Measurements from ENCODE around the gene SIRT2.

The SIRT2 gene

GRCh38 chr19:38920602-38921419 is 21.4 kb upstream of the SIRT2 start:
- no peak for DNase-seq (ENCODE audit: low spot score)

DNA sequence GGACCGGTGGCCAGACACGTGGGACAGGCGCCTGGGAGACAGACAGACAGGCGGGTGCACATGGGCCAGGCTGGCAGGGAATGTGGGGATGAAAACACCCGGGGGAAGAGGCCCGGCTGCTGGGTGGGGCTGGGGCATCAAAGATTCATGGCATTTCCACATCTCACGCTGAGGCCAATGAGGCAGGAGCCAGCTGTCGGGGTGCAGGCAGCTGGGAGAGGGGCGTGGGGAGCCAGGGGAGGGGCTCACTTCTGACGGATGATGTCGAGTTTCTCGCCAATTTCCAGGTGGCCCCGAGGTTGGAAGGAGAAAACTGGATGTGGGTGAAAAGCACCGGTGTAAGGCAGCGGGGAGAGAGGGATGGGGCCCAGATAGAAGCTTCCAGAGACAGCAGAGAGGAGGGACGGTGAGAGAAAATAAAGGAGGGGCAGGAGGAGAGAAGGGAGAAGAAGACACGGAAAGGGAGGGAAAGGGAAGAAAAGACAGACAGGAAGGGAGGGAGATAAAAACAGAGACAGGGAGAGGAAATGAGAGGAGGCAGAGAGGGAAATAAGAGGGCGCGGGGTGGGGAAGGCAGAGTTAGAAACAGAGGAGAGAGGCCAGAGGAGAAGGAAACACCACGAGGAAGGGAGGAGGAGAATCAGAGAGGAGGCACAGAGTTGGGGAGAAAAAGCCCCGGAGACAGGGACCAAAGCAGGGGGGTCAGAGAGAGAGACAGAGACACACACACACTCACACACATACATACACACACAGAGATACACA is 20.6 kb upstream of the SIRT2 start:
- DNase-seq (ENCODE audit: low spot score): no peak

DNA sequence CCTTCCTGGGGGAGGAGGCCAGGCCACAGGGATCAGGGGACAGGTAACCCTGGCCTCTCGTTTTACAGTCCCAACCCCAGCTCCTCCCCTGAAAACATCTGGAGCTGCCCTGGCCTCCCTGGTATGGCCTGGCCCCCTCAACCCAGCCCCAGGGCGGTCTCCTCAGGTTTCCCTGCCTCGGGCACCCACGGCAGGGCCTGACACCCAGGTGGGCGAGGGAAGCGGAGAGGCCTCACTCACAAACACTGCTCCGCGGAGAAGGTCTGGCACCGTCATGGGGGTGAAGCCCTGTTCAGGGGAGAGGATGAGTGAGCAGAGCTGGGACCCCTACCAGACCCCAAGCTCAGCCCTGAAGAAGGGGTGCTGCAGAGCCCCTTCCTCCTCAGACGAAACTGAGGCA is 19.1 kb upstream of the SIRT2 start:
- no peak for DNase-seq (ENCODE audit: low spot score)

DNA sequence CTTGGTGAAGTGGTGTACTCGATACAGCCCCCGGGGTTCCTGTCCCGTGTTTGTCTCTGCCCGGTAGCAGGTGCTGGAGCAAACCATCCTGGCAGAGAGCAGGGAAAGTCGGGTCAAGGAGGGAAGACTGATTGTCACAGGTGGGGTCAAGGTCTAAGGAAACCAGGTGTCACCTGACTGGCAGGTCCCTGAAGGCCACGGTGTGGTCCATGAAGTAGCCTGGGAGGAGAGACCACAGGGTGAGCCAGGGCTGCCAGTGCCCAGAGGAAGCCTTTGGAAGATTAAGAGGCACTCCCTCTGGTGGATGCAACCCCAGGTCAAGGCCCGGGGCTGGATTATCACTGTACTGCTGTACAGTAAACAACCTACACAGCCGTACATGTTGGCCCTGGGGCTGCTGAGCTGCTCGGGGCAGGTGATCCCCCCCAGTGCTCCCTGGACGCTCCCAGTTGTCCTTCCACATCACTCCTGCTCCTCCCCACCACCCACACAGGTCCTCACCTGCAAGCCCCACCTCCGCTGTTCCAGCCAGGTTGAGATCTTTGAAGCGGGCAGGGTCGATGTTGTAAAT is 18.6 kb upstream of the SIRT2 start:
- no peak for DNase-seq (ENCODE audit: low spot score)

DNA sequence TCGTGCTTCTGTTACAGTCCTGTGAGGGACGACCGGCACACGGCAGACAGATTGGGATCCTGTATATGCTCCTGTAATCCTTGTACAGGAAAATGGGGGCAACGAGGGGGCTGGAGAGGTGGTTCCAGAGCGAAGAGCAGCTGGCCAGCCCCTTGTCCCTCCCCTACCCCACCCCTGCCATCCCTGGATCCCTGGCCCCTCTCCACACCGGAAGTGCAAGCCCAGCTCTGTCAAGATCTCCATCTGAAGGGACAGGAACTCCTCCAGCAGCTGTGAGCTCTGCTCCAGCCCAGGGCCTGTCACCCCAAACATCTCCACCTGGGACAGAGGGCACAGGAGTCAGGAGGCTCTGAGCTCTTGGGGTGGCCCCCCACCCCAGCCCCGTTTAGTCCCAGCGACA is 18.1 kb upstream of the SIRT2 start:
- DNase-seq (ENCODE audit: low spot score): no peak

DNA sequence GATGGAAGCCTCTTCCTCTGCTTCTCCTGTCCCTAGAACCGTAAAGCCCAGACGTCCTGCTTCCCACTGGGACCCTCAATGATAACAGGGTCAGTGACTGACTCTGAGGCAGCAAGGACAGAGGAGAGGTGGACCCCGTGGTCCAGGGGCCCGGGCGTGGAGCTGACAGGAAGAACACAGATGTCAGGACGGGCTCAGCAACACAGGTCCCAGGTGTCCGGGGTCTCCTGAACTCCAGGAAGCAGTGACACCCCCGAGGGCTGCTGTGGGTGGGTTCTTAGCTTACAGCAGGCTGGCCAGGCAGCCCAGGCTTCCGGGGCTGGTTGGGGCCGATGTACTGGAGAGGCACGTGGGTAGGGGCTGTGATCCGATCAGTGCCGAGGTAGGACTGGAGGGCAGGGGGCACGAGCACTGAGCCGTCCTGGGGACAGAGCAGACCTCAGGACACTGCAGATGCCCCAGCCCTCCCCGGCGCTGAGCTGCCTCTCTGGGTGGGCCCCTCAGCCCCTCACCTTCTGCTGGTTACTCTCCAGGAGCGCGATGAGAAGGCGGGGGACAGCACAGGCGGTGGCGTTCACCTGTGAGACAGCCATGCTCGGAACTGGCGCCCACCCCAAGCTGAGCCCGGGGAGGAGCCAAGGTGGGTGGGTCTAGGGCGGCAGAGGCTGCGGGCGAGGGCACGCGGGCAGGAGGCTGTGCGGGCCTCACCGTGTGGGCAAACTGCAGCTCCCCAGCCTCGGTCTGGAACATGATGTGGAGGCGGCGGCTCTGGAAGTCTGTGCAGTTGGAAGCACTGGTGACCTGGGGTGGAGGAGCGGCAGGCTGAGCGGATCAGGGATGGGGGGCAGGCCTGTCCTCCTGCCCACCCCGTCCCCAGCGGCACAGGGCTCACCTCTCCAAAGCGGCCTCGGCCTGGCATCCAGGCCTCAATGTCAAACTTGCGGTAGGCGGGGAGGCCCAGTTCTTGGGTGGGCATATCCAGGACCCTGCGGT is 16.2 kb upstream of the SIRT2 start:
- no peak for DNase-seq (ENCODE audit: low spot score)

DNA sequence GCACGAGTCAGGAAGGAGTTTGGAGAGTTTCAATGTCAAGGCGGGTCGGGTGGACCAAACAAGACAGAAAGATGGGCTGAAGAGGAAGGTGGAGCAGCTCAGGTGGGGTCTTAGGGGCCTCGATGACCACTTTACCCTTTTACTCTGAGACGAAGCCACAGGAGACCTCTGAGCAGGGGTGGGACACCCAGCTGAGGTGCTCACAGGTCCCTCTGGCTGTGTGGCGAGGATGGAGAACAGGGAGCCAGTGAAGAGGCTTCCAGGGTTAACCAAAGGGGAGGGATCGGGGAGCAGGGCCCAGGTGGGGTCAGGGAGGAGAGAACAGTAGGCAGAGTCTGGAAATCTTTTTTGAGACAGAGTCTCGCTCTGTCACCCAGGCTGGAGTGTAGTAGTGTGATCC is 14.5 kb upstream of the SIRT2 start:
- no peak for DNase-seq (ENCODE audit: low spot score)

- DNase-seq (ENCODE audit: low spot score): no peak
Measured at GRCh38 chr19:38912600-38913514, 13.4 kb upstream of the SIRT2 start.

- no peak for DNase-seq (ENCODE audit: low spot score)
Measured at GRCh38 chr19:38911388-38912001, 12.1 kb upstream of the SIRT2 start.

- DNase-seq (ENCODE audit: low spot score): no peak
Measured at GRCh38 chr19:38910488-38910887, 11.1 kb upstream of the SIRT2 start.

DNA sequence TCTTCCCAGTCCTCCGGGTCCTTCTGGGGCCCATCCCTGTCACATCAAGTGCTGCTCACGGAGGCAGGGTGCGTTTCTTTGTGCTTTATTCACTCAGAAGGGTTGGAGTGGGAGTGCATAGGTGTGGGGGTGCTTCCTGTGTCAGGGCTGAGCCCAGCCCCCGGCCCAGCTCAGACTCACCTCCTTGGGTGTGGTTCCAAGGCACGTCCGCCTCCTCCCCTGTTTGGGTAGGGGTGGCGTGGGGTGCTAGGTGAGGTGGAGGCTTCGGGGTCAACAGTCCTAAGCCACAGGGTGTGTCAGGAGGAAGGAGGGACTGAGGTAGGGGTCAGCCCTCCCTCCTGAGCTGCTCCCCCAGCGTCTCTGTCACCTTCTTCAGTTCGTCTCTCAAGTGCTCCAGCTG is 9.5 kb upstream of the SIRT2 start:
- no peak for DNase-seq (ENCODE audit: low spot score)

GRCh38 chr19:38907670-38908069 is 8.3 kb upstream of the SIRT2 start:
- no peak for DNase-seq (ENCODE audit: low spot score)

DNA sequence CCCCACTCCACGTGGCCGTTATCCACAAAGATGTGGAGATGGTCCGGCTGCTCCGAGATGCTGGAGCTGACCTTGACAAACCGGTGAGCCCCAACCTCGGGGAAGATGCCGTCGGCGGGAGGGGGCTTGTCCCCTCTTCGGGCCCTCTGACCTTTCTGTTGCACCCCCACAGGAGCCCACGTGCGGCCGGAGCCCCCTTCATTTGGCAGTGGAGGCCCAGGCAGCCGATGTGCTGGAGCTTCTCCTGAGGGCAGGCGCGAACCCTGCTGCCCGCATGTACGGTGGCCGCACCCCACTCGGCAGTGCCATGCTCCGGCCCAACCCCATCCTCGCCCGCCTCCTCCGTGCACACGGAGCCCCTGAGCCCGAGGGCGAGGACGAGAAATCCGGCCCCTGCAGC is 7.8 kb upstream of the SIRT2 start:
- DNase-seq (ENCODE audit: low spot score): no peak

DNA sequence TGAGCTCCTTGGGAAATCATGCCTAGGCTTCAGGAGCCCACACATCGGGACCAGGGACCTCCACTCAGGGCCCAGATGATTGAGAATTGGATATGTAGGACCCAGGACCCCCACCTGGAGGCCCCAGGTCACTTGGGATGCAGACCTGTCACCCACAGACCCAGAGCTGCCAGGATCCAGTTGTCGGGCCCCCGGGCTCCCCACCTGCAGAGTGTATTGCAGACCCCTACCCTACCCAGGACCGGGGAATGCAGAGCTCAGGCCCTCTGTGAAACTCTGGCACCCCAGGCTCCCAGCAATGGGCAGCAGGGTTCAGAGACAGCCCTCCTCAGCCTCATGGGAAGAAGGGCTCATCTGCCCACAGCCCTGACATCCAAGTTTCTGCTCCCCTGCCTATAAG is 6.2 kb upstream of the SIRT2 start:
- no peak for DNase-seq (ENCODE audit: low spot score)

DNA sequence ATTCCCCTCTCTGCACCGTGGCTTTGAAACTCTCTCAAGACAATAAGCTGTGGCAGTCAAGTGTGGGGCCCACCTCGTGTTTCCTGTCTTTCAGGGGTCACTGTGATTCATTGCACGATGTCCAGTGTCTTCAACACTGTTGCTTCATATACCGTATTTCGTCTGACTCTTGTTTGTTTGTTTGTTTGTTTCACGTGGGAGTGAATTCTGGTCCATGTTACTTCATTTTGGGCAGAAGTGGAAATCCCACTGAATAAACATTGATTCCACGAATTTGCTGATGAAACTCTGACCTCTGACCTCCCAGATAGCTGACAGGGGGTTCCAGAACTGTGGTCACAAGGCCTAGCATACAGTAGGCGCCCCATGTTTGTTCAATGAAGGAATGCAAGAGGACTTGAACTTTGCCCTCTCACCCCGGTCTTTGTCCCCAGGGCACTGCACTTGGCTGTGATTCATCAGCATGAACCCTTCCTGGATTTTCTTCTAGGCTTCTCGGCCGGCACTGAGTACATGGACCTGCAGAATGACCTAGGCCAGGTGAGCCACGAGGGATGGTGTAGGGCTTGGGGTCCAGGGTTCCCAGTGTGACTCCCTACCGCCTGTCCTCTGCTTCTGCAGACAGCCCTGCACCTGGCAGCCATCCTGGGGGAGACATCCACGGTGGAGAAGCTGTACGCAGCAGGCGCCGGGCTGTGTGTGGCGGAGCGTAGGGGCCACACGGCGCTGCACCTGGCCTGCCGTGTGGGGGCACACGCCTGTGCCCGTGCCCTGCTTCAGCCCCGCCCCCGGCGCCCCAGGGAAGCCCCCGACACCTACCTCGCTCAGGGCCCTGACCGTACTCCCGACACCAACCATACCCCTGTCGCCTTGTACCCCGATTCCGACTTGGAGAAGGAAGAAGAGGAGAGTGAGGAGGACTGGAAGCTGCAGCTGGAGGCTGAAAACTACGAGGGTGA is 5.4 kb upstream of the SIRT2 start:
- no peak for DNase-seq (ENCODE audit: low spot score)

DNA sequence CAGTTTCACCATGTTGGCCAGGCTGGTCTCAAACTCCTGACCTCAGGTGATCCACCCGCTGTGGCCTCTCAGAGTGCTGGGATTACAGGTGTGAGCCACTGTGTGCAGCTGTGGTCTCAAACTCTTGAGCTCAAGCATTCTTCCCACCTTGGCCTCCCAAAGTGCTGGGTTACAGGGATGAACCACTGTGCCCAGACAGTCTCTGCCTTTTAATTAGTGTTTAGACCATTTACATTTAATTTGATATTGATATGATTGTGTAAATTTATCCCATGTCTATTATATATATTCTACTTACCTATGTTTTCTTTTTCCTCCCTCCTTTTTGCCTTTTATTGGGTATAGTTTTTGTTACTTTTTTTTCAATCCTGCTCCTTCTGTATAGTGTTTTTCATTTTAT is 2.3 kb upstream of the SIRT2 start:
- DNase-seq (ENCODE audit: low spot score): no peak

DNA sequence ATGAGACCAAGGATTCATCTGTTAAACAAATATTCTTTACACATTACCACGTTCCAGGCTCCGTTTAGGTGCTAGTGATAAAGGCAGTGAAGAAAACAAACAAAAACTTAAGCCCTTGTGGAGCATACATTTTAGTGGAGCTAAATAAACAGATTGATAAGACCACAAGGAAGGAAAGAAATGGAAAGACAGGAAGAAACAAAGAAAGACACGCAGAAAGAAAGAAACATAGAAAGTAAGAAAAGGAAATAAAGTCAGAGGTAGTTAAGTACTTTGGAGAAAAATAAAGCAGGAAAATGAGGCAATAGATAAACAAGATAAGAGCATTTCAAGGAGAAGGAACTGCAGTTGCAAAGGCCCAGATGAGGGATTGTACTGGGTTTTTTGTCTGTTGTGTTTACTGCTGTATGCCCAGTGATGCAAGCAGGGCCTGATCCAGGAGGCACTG is 1.3 kb upstream of the SIRT2 start:
- DNase-seq (ENCODE audit: low spot score): no peak

DNA sequence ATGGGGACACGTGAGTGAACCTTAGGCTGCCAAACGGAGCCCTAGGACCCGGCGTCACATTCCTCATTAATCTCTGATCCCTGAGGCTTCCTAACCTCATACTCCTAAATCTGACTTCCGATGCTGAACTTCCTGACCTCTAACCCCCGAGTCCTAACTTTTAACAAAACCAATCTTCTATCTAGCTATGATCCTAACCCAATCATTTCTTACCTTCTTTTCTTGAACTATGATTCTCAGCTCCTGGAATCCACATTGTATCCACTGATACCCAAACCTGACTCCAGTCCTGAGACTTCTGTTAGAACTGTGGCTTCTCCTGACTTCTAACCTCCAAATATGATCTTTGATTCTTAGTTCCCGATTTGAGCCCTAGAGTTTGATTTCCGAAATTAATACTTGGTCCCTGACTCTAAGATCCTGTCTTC is 798 bp upstream of the SIRT2 start:
- DNase-seq (ENCODE audit: low spot score): no peak

GRCh38 chr19:38898788-38899446 is 501 bp downstream of the SIRT2 start:
- DNase-seq (ENCODE audit: low spot score): no peak

Measured in iPS-NIHi11 (cell line).